K562 (cell line): ENCODE data around the gene GCHFR.

Source experiments
- CEBPB ChIP-seq: fragments of 450-650 bp; IDR thresholded peaks from 2 replicates; pipeline ENCODE4 v1.6.1; 2016; ENCODE audit warnings: missing genetic modification characterization, missing compliant biosample characterization
- HNRNPUL1 ChIP-seq: fragments of 200-400 bp; formaldehyde crosslinking; IDR thresholded peaks from 2 replicates; pipeline ENCODE4 v1.6.1; 2017; ENCODE audit warnings: low read length

- TF ChIP-seq HNRNPUL1, result no peak
- no peak for TF ChIP-seq CEBPB
Observed at GRCh38 chr15:40789999-40790398, 26.1 kb downstream of the GCHFR start.
